ENCODE measurements around the gene MYH14.

The MYH14 gene

GRCh38 chr19:50311723-50312635 lies 108.6 kb downstream of the MYH14 start:
- no peak overlapping the region for H3K27ac ChIP-seq
- H3K4me3 ChIP-seq, result no peak overlapping the region

GRCh38 chr19:50312967-50313811 lies 109.8 kb downstream of the MYH14 start:
- Histone ChIP-seq H3K4me3 (no peak overlapping the region), H3K27ac (no peak overlapping the region)

GRCh38 chr19:50313812-50314536 lies 110.6 kb downstream of the MYH14 start:
- Histone ChIP-seq H3K4me3 (no peak overlapping the region), H3K27ac (no peak overlapping the region)

- H3K27ac ChIP-seq, result no peak overlapping the region
- H3K4me3 ChIP-seq, result no peak overlapping the region
Measured at GRCh38 chr19:50314724-50315708, 111.6 kb downstream of the MYH14 start.

GRCh38 chr19:50315773-50316448 lies 112.5 kb downstream of the MYH14 start:
- Histone ChIP-seq H3K27ac (no peak overlapping the region), H3K4me3 (no peak overlapping the region)

- Histone ChIP-seq H3K4me3 (no peak overlapping the region), H3K27ac (no peak overlapping the region)
Measured at GRCh38 chr19:50317115-50317514, 113.7 kb downstream of the MYH14 start.

GRCh38 chr19:50318438-50318837 lies 115.0 kb downstream of the MYH14 start:
- Histone ChIP-seq H3K27ac (no peak overlapping the region), H3K4me3 (no peak overlapping the region)

- no peak overlapping the region for H3K27ac ChIP-seq
Measured at GRCh38 chr19:50319156-50319555, 115.7 kb downstream of the MYH14 start.

GRCh38 chr19:50320051-50320450 lies 116.6 kb downstream of the MYH14 start:
- H3K4me3 ChIP-seq, result no peak overlapping the region
- H3K27ac ChIP-seq, result no peak overlapping the region

More at GRCh38 chr19:50319156-50319555, 115.7 kb downstream of the MYH14 start:
- H3K4me3 ChIP-seq, result no peak overlapping the region

- Histone ChIP-seq H3K4me3 (no peak overlapping the region), H3K27ac (no peak overlapping the region)
Measured at GRCh38 chr19:50320596-50320995, 117.2 kb downstream of the MYH14 start.

GRCh38 chr19:50321831-50322230 lies 118.4 kb downstream of the MYH14 start:
- H3K4me3 ChIP-seq, result no peak overlapping the region
- no peak overlapping the region for H3K27ac ChIP-seq

GRCh38 chr19:50322234-50322633 lies 118.8 kb downstream of the MYH14 start:
- H3K4me3 ChIP-seq, result no peak overlapping the region
- H3K27ac ChIP-seq, result no peak overlapping the region

- Histone ChIP-seq H3K27ac (no peak overlapping the region), H3K4me3 (no peak overlapping the region)
Measured at GRCh38 chr19:50322931-50323781, 119.7 kb downstream of the MYH14 start.

- H3K4me3 ChIP-seq, result no peak overlapping the region
- H3K27ac ChIP-seq, result no peak overlapping the region
Measured at GRCh38 chr19:50323782-50324133, 120.3 kb downstream of the MYH14 start.

GRCh38 chr19:50324331-50324730 lies 120.9 kb downstream of the MYH14 start:
- Histone ChIP-seq H3K27ac (no peak overlapping the region), H3K4me3 (no peak overlapping the region)

GRCh38 chr19:50325310-50326100 lies 122.1 kb downstream of the MYH14 start:
- H3K27ac ChIP-seq, result no peak overlapping the region
- peak overlapping the region in 1 of 7 experiments; percentile 9 for H3K4me3 ChIP-seq

All from skin epidermis (tissue), 12 donors.